NCI-H2196 (cell line): ENCODE measurements around the gene TULP1.

Source experiments
- DNase-seq: peaks from one replicate; lab custom pipeline; 2025; ENCODE audit not compliant: unreplicated experiment; lab: John Stamatoyannopoulos, UW

TULP1 gene

GRCh38 chr6:35497571-35498421 is 14.9 kb downstream of the TULP1 start:
- DNase-seq, result no peak

DNA sequence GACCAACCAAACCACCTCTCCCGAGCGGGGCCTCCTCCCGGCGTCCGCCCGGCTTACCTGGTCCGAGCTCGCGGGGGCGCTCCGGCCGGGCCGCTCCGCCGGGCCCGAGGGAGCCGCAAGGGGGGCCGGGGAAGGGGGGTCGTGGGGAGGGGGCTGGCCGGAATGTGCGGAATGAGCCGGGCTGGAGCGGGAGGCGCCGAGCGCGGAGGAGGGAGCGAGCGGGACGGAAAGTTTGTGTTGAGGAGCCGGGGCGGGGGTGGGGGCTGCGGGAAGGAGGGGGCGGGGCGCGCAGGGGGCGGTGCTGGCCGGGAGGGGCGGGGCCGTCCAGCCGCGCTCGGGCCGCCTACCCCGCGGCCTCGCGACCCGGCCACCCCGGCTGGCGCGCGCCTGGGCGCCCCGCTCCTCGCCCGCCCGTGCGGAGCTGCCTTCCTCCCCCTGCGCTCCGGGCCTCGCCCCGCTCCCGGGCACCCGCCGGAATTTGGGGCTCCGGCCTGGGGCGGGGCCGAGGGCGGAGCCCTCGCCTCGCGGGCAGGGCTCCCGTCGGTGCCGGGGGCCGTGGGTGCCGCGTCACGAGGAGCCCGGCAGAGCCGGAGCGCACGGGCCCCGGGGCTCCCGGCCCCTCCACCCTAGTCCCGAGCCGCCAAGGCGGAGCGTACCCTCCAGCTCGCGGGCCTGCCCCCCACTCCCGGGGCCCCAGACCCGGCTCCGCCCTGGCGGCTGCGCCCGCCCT is 15.7 kb downstream of the TULP1 start, which contains the start of gene TEAD3:
TEAD3 (minus strand) TSS at position 239 of the 730 bp plus-strand sequence.
- peak; percentile 47 for DNase-seq

DNA sequence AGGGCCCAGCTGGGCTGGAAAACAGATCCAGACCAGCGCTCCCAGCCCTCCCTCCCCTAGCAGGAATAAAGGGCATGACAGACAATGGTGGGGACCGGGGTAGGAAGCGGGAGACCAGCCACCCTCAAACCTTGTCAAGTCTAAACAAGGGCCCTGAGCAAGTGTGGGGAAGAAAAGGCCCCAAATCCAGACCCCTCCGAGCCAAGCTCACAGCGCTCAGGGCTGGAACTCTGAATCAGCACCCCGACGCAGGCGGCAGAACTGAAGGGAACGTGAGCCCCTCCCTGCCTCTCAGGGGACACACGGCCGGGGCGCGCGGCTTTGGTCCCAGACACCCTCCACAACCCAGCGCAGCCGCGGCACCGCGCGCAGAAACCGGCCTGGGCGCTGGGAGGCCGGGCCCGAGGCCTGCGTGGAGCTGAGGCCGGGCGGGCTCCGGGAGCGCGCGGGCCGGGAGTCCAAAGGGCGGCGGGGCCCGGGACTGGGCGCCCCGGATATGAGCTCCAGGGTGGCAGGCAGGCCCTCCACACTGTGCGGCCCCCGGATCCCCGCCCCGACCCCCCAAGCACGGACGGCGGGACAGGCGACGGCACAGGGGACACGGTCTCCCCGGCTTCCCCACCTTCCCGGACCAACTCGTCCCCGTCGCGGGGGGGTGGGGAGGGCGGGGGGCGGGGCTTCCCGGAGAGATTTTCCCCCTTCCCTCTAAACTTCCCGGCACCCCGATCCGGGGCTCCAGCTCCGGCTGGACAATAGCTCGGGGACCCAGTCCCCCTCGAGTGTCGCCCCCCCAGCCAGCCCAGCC is 16.5 kb downstream of the TULP1 start:
- no peak for DNase-seq

- no peak for DNase-seq
These were observed 17.2 kb downstream of the TULP1 start for GRCh38 chr6:35495258-35496035.

DNA sequence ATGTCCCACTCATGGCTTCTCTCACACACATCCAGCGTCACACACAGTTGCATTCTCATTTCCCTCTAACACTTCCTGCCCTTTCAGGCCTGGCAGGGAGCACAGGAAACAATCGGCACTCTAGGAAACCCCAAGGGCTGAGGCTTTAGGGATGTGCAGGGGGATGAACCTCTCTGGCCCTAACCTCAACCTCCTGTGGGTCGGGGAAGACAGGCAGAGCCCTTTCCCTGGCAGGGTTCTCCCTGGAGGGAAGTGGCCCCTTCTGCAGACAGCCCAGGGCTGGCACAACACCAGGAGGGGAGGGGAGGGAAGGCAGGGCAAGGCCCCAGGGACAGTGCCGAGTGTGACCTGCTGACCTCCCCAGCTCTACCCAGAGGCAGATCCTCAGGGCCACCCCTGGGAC is 18.5 kb downstream of the TULP1 start:
- no peak for DNase-seq

GRCh38 chr6:35493307-35493983 is 19.3 kb downstream of the TULP1 start:
- DNase-seq, result no peak

GRCh38 chr6:35492974-35493284 is 19.8 kb downstream of the TULP1 start:
- no peak for DNase-seq

DNA sequence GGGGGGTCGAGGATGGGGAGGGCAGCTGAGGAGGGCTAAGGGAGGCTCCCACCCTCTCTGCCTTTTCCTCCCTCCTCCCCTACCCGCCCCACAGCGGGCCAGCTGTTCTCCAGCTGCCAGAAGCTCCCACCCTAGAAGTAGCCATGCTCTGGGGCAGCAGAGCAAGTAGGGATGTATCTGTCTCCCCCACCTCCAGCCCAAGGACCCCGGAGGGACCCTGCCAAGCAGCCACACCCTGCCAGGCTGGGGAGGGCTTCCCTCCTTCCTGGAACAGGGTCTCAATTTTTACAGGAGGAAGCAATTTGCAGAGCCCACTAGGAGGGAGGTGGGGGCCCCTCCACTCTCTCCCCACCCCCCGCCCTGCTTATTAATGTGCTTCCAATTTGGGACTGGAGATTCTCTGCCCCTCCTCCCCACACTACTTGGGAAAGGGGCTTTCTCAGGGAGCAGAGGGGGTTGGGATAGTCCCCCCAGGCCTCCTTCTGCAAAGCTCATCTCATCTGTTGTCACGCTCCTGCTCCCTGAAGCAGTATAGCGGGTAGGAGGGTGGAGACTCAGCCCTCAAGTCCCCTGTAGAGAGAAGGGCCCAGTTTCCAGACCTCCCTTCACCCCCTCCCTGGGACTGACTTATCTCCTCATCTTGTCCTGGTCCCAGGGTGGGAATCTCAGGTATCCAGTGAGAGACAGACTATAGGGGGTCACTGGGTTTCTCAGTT is 20.3 kb downstream of the TULP1 start:
- no peak for DNase-seq

DNA sequence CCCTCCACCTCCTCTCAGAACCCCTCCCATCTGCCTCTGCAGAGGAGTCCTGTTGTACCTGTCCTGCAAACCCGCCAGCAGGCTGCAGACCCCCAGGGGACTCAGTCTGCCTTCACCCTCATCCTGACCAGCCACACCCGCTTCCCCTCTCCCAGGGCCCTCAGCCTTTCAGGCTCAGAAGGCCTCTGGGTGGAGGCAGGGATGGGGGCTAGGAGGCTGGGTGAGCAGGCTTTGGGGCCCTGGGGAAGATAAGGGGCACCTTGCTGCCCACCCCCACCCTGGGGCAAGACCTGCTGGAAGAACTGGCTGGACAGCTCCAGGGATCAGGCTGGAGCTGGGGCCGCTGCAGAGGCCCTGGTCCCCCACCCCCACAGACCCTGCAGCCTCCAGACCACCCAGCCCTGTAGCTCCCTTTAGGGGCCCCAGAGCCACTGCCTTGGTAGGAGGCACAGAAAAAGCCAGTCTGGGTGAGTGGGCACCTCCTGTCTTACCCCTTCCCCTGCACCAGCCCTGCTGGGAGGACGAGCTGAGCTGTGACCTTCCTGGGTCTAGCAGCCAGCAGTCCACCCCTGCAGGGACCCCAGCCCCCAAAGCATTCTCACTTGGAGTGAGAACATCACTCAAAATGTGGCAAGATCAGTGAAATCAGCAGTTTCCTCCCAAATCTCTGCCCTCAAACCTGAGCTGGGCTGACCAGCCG is 21.0 kb downstream of the TULP1 start:
- DNase-seq, result no peak

DNA sequence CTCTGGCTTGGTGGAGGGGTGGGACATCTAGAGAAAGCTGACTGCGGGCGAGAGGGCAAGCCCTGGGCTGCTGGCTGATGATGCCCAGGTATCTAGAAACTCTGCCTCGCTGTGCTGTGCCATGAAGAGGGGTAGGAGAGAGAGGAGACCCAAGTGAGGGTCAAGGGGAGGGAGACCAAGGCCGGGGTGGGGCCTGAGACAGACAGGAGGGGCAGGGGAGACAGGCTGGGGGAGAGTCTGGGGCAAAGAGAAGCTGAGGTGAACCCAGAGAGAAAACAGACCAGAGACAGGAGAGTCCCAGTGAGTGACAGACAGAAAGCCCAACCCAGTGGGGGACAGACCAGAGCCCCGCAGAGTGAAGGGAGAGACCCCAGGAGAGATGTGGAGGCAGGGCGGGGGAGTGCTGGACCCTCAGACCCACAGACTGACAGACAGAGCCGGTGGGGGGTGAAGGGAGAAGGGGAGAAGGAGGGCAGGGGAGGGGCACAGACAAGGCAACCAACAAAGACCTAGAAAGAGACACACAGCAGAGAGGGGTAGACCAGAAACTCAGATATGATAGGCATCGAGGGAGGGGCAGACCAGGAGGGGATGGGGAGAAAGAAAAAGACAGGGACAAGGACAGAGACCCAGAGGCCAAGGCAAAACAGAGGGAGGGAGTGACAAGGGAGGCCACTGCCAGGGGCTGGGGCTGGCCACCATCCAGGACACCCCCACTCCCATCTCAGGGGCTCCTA is 21.7 kb downstream of the TULP1 start:
- DNase-seq, result no peak

GRCh38 chr6:35489995-35490791 is 22.5 kb downstream of the TULP1 start:
- DNase-seq, result no peak

DNA sequence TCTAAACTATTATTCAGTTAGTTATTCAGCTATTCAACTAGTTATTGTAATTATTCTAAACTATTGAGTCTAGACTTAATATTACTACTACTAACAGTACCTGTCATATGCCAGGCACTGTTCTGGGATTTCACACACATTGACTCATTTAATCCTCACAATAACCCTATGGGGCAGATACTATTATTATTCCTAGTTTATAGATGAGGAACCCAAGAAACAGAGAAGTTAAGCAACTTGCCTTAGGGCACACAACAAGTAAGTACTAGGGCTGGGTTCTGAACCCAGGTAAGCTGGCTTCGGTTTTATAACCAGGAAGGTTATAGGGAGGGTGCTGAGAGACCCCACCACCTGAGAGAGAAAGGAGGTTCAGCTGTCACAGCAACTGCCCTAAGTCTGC is 23.6 kb downstream of the TULP1 start:
- no peak for DNase-seq

DNA sequence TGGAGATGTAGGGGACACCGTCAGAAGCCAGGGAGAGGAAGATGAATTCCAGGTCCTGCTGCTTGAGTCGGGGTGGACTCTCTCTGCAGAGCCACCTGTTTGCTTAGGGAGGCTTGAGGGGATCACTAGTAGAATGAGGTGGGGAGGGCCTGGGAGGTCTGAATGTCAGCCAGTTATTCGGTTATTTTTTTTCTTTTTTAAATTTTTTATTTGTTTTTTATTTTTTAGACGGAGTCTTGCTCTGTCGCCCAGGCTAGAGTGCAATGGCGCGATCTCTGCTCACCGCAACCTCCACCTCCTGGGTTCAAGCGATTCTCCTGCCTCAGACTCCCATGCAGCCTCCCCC is 24.2 kb downstream of the TULP1 start:
- no peak for DNase-seq

DNA sequence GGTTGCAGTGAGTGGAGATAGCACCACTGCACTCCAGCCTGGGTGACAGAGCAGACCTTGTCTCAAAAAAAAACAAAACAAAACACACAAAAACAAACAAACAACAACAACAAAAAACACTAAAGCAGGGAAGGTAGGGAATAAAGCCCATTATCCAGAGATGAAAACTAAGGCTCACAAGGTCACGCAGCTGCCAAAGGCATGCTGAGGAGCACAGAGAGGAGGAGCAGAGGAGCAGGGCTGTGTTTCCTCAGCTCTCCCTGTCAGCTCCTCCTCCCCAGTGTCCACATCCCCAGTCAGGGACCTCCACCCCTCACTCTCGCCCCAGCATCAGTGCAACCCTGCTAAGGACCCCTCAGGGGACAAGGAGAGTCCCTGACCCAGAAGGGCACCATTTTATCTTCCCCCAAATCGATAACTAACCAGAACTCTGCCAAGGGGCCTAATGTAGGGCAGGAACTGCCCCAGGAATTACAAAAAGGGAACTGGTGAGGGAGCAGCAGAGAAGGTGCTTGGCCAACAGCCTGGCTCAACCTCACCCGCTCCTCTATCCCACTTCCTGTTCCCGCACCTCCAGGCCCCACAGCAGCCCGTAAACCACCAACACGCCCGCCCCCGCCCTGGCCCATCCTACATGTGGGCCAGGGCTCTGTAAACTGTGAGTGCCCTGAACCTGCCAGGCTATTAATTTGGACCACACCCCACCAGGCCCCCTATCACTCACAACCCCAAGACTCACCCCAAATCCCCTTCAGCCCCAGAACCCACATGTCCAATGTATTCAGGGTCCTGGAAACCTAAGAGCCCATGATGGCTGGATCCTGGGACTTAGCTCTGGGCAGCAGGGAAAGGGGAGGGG is 24.8 kb downstream of the TULP1 start:
- no peak for DNase-seq

GRCh38 chr6:35486005-35486925 is 26.4 kb downstream of the TULP1 start:
- DNase-seq, result no peak

DNA sequence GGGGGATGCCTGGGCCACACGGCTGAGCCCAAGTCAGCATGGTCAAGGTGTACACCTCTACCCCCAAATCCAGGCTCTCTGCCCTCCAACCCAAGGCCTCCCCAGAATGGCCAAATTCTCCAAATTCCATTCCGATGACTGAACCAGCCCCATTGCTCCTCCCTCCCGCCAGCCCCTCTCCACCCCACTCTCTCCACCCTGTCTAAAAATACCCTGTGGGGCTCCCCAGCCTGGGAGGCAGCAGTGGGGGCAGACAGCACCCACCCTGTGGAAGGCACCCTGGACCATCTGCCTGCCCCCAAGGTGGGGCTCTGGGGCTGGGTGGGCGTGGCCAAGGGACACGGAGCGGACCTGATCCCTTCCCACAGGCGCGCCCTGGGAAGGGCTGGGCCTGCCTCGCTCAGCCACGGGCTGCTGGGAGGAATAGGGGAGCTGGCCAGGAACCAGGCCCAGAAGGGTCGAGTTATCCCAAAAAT is 27.3 kb downstream of the TULP1 start:
- DNase-seq, result no peak
